Kasumi-1 (cell line): ENCODE data around the gene GAL.
"Not testable (repeated sequence)": the region's sequence is repeated elsewhere in the genome, so short reads cannot be mapped to it uniquely, and the experiment has no call there.

Experiments
- DNase-seq, 2 experiments: peaks; one replicate each; lab custom pipeline; 2025; lab: John Stamatoyannopoulos, UW

GAL gene

GRCh38 chr11:68684385-68685356 lies at the start of gene GAL:
GAL (plus strand) TSS chr11:68684544; CDS start chr11:68684924, 380 bp downstream.
- no peak for DNase-seq

DNA sequence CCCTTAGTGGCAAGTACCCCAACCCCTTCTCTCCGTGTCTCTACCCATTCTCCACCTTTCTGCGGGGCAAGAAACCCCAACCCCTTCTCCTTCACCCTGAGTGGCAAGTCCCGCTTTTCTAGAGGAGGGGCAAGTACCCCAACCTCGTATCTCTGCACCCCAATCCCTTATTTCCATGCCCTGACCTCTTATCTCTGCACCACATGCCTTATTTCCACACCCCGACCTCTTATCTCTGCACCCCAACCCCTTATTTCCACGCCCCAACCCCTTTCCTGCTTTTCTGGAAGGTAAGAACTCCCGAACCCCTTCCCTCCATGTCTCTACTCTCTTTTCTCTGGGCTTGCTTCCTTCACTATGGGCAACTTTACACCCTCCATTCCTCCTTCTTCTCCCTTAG lies 49.7 kb upstream of the GAL start:
- not testable (repeated sequence) for DNase-seq

- DNase-seq: not testable (repeated sequence)
Measured at GRCh38 chr11:68635172-68635571, 49.2 kb upstream of the GAL start.

GRCh38 chr11:68635883-68636282 lies 48.5 kb upstream of the GAL start:
- not testable (repeated sequence) for DNase-seq

- DNase-seq: not testable (repeated sequence)
Measured at GRCh38 chr11:68639322-68639721, 45.0 kb upstream of the GAL start.

- no peak for DNase-seq
Measured at GRCh38 chr11:68641880-68642279, 42.5 kb upstream of the GAL start.

GRCh38 chr11:68643585-68643984 lies 40.8 kb upstream of the GAL start:
- DNase-seq: no peak

- DNase-seq: no peak
Measured at GRCh38 chr11:68646832-68647231, 37.5 kb upstream of the GAL start.

GRCh38 chr11:68649851-68650555 lies 34.3 kb upstream of the GAL start:
- no peak for DNase-seq

GRCh38 chr11:68650801-68651200 lies 33.5 kb upstream of the GAL start:
- no peak for DNase-seq

GRCh38 chr11:68651208-68651984 lies 32.9 kb upstream of the GAL start:
- no peak for DNase-seq

GRCh38 chr11:68651985-68652682 lies 32.2 kb upstream of the GAL start:
- DNase-seq: no peak

- DNase-seq: no peak
Measured at GRCh38 chr11:68652683-68653156, 31.6 kb upstream of the GAL start.

DNA sequence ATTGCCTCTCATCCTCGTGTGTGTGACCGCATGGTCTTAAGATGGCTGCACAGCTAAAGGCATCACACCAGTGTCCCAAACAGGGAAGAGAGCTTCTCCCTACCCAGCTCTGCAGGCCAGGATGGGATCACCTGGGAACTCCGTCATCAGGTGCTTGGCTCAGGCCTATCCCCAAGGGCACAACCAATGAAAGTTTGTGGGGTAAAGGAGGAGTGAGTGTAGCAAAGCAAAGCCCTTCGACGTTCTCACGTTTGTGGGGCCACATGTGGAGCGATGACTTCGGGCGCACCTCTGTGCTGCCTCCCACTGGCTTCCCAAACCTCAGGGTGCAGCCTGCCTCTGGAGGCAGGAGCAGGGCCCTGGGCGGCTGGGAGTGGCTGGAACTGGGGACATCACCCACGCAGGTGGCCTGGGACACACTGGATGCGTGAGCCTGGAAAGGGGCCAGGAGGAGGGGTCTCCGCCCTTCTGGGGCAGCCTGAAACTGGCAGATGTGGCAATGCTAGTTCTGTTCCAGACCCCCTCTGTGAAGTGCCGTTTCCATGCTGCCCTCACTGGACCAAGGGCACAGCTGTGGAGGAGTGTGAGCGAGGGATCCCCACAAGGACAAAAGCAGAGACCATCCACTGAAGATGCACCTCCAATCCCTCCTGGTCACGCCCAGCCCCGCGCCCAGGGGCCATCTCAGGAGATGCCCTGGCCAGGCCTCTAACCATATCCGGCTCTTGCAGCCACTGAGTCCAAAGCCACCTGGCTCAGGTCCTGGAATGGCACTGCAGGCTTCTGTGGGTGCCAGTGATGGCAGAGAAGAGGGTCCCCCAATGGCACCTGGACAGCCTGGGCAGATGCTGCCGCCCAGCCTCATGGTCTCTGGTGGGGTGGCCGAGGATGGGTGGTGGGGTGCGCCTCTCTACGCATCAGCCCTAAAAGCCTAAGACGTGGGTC lies 30.6 kb upstream of the GAL start:
- DNase-seq: no peak

DNA sequence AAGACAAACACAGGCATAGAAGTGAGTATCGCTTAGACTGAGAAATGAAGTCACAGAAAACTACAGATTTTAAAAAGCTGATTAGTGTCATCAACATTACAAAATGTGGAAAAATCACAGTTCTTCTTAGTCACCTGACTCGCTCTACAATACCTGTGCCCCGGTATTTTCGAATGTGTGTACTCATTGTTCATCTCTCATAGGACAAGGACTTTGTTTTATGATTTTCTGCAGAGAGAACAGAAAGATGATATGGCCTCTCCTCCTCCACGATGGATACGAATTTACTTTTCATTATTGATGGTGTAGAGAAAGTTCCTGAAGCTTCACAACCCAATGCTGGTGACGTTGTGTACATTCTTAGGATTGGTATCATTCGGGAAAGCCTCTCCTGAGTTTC lies 29.4 kb upstream of the GAL start:
- no peak for DNase-seq

DNA sequence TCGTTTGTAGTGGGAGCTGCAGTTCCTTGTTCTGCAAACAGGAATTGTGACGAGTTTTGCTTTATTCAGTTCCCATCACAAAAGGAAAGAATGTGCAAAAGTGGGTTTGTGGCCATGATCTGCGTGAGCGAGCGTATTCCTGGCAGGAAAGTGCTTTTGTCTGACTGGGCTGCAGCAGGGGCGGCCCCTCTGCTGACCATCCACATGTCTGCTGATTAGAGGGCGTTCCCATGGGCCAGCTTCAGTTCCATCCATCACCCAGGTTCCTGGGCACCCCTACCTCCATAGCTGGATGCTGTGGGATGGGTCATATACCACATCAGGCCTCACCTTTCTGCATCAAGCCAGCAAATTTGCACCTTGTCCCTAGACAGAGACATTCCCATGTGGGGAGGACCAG lies 28.9 kb upstream of the GAL start:
- no peak for DNase-seq

- DNase-seq: no peak
Measured at GRCh38 chr11:68655806-68656205, 28.5 kb upstream of the GAL start.

- DNase-seq: no peak
Measured at GRCh38 chr11:68657021-68657780, 27.1 kb upstream of the GAL start.

DNA sequence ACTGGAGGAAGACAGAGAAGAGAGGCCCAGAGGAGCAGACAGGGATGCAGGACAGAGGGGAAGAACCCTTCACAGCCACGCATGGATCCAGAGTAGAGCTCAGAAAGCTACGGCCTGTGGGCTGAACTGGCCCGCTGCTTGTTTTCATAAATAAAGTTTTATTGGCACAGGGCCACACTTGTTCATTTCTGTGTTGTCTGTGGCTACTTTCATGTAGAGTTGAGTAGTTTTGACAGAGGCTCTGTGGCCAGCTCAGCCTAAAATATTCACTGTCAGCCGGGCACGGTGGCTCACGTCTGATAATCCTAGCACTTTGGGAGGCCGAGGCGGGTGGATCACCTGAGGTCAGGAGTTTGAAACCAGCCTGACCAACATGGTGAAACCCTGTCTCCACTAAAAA lies 26.2 kb upstream of the GAL start:
- DNase-seq: no peak

DNA sequence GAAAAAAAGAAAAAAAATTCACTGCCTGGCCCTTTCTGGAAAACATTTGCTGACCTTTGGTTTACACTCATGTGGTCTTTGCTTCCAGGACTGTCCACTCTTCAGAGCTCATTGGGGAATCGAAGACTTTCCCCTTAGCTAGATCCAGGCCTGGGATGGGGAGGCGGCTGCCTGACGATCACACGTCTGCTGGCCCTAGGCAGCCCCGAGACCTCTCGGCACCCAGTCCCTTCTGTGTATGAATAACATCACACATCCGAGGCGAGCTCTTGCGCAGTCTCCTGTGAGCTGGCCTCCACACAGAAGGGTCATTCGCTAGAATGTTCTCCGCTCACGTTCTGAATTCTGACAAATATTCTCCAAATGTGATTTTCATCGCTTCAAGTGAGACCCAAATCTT lies 25.7 kb upstream of the GAL start:
- DNase-seq: no peak
